Right hindlimb (tissue), 1 donor: ENCODE data around the gene ADAMTS3.
"Not testable (repeated sequence)": the region's sequence is repeated elsewhere in the genome, so short reads cannot be mapped to it uniquely, and the experiment has no call there.

ENCODE experiments used
- DNase-seq: peaks from one replicate; pipeline ENCODE4 v3.0.0-alpha.2; 2018

ADAMTS3 gene

DNA sequence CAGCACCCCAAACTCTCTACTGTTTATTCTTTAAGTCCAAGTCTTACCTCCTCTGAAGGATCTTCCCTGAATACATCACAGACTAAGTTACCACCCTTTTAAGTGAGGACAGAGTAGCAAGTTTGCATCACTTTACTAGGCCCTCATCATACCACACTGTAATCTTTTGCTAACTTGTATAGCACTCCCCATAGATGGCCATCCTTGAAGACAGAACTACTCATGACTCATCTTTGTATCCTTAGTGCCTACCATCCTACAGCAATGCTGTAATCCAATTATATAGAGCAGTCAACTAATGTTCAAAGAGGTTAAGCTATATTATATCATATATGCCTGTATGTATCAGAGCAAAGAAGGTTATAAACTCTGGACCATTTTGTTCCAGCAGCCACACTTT is 101.4 kb downstream of the ADAMTS3 start:
- no peak for DNase-seq

- no peak for DNase-seq
These were observed 105.3 kb downstream of the ADAMTS3 start for GRCh38 chr4:72463724-72464123.

DNA sequence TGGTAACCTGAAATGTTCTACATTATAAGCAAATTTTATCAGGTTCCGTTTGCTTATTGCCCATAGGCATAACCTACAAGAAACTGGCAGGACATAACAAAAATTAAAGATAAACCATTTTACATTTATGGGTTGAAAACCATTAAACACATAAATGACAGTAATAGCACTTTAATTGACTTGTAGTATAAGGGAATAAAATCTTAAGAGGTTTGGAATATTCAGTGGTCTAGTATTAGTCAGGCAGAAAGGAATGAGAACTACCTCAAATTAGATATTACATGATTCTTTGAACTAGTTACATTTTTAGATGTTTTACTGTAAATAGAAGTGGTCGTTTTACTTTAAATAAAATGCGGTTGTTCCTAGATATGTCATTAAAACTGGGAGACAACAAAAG is 111.9 kb downstream of the ADAMTS3 start:
- no peak for DNase-seq

GRCh38 chr4:72451349-72451748 is 117.7 kb downstream of the ADAMTS3 start:
- DNase-seq: peak; percentile 60

GRCh38 chr4:72449705-72450104 is 119.3 kb downstream of the ADAMTS3 start:
- no peak for DNase-seq

GRCh38 chr4:72448231-72448630 is 120.8 kb downstream of the ADAMTS3 start:
- no peak for DNase-seq

GRCh38 chr4:72446353-72447055 is 122.5 kb downstream of the ADAMTS3 start:
- no peak for DNase-seq

DNA sequence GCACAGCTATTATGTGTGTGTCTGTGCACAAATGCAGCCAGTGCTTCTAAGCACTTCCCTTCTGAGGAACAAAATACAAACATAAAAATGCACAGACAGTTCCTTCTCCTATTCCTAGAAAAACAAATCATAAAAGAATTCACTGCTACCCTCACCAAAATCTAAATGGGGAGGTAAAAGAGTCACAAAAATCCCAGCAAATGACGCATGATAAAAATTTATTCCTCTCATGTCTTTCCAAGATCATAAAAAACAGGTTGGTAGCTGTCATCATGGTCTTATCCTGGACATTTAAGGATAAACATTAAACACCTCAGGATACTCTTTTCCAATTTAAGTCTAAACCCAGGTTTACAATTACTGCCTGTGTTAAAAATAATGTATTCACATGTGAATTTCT is 124.9 kb downstream of the ADAMTS3 start:
- DNase-seq: no peak

DNA sequence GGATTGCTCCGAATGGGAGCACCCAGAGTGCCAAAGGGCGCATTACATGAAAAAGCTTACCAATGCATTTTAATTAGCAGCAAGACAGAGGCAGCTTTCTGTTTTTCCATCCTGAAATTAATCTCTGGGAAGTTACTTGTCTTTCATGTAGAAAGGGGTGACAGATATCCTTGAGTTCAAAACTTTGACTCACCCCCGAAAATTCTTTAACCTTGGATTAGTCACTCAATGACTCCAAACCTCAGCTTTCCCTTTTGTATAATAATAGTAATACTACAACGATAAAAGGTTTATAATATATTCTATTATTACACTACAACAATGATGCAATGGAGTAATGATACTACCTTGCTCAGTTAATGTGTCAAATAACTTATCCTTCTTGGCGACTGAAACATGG is 126.3 kb downstream of the ADAMTS3 start:
- DNase-seq: no peak

GRCh38 chr4:72442147-72442546 is 126.9 kb downstream of the ADAMTS3 start:
- DNase-seq: no peak

DNA sequence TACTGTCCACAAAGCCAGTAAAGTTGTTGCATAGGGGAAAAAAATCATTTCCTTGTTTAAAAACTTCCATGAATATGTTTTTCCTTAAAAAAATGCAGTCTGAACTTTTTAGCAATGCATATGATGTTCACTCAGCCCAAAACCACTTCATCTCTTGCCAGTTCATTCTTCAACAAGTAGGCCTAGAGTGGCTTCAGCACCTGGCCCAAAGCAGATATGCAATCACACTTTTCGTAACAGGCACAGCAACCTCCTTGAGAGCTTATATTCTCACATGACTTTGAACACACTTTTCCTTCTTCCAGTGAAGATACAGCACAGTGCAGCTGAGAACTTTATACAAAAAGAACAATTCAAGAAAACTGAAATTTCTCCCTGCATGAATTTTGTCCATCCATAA is 128.6 kb downstream of the ADAMTS3 start:
- no peak for DNase-seq

DNA sequence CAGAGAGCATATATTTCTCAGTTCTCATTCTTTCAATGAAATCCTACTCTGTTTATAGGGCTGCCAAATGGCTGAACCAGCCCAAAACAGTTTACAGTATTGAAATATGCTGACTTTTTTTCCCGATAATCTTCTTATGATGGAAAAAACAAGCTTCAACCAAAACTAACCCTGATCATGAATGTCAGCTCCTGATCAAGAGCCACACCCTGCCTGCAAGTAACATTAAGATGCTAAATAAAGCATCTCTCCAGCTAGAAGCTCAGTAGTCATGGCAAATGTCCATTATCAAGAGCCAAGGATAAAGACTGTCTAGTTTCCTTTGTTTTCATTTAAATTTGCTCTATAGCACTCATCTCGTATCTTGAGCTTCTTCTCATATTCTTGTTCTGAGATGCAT is 136.0 kb downstream of the ADAMTS3 start:
- no peak for DNase-seq

- DNase-seq: no peak
These were observed 136.7 kb downstream of the ADAMTS3 start for GRCh38 chr4:72432282-72432681.

DNA sequence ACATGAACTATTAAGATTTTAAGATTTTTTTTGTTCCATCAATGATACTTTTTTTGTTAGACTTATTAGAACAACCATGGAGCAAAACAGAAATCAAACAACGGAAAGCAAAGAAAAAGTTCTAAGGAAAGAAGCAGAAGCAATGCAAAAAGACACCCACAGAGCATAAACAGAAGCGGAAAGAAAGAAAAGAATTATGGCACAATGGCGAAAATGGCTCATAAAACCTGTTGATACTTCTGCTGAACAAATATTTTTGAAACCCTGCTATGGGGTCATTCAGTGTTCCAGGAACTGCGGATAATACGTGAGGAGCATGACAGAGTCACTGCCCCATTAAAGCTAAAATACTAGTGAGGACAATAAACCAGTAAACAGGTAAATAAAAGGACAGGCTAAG is 138.0 kb downstream of the ADAMTS3 start:
- DNase-seq: no peak

GRCh38 chr4:72430050-72430449 is 139.0 kb downstream of the ADAMTS3 start:
- no peak for DNase-seq

GRCh38 chr4:72429397-72429889 is 139.6 kb downstream of the ADAMTS3 start:
- no peak for DNase-seq

- no peak for DNase-seq
These were observed 142.0 kb downstream of the ADAMTS3 start for GRCh38 chr4:72427057-72427456.

DNA sequence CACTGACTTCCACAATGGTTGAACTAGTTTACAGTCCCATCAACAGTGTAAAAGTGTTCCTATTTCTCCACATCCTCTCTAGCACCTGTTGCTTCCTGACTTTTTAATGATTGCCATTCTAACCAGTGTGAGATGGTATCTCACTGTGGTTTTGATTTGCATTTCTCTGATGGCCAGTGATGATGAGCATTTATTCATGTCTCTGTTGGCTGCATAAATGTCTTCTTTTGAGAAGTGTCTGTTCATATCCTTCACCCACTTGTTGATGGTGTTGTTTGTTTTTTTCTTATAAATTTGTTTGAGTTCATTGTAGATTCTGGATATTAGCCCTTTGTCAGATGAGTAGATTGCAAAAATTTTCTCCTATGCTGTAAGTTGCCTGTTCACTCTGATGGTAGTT is 143.1 kb downstream of the ADAMTS3 start:
- DNase-seq: not testable (repeated sequence)

GRCh38 chr4:72424006-72424405 is 145.0 kb downstream of the ADAMTS3 start:
- no peak for DNase-seq

DNA sequence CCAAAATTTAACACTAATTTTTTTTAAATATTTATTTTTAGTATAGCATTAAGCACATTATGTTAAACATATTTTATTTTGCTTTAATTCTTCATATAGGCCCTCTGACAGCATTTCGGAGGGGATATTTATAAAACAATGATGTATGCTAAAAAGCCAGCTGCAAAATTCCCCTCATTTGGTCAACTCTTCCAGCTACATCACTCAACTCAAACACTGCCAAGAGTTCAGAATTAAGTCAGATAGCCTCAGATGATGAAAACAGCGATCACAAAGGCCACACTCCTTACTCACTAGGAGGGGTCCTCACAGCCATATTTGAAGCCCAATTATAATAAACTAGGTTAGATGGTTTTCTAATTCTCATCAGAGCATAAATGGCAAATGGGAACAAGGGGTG is 146.6 kb downstream of the ADAMTS3 start:
- no peak for DNase-seq

DNA sequence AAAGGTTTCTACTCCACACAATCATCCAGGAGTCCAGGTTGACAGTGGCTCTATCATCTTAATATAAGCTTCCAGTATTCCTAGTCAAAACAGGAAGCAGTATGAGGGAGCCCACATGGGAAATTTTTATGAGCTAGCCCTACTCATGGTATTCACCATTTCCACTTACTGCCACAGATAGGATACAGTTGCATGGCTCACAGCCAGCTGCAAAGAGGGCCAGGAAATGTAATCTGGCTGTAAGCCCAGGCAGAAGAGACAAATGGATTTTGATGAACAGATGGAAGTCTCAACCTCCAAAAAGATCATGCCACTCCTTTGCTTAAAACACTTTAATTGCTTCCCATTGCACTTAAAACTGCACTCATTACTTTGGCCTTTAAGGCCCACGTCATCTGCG is 150.6 kb downstream of the ADAMTS3 start:
- DNase-seq: peak; percentile 76

- DNase-seq: peak; percentile 53
These were observed 158.9 kb downstream of the ADAMTS3 start for GRCh38 chr4:72410158-72410557.

- no peak for DNase-seq
These were observed 160.5 kb downstream of the ADAMTS3 start for GRCh38 chr4:72408568-72408967.

- no peak for DNase-seq
These were observed 163.6 kb downstream of the ADAMTS3 start for GRCh38 chr4:72405417-72405816.

GRCh38 chr4:72397314-72397713 is 171.7 kb downstream of the ADAMTS3 start:
- no peak for DNase-seq
